ENCODE data around the gene CD99L2. TPM values are rescaled to one million over a fixed set of nuclear protein-coding genes. Genes with fewer than 3 reads are reported as not detected.

CD99L2 gene
- total RNA-seq, 4 donors from 2014 or later = 11.9 to 32.2 (median 23.9) TPM

- Histone ChIP-seq H3K27ac (no peak overlapping the region), H3K36me3 (no peaks in the 10 kb centered on the region), H3K4me3 (no peak overlapping the region), H3K4me1 (no peaks in the 10 kb centered on the region), H3K27me3 (no peaks in the 10 kb centered on the region), H3K9me3 (no peaks in the 10 kb centered on the region)
- DNase-seq = no peak
- no peak for TF ChIP-seq POLR2A (IDR thresholded peaks at IDR 0.05)
- TF ChIP-seq, protein P1, sequence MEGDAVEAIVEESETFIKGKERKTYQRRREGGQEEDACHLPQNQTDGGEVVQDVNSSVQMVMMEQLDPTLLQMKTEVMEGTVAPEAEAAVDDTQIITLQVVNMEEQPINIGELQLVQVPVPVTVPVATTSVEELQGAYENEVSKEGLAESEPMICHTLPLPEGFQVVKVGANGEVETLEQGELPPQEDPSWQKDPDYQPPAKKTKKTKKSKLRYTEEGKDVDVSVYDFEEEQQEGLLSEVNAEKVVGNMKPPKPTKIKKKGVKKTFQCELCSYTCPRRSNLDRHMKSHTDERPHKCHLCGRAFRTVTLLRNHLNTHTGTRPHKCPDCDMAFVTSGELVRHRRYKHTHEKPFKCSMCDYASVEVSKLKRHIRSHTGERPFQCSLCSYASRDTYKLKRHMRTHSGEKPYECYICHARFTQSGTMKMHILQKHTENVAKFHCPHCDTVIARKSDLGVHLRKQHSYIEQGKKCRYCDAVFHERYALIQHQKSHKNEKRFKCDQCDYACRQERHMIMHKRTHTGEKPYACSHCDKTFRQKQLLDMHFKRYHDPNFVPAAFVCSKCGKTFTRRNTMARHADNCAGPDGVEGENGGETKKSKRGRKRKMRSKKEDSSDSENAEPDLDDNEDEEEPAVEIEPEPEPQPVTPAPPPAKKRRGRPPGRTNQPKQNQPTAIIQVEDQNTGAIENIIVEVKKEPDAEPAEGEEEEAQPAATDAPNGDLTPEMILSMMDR (IDR thresholded peaks at IDR 0.05) = no peak
These were observed 49.5 kb downstream of the CD99L2 start for GRCh38 chrX:150848914-150849365.

DNA sequence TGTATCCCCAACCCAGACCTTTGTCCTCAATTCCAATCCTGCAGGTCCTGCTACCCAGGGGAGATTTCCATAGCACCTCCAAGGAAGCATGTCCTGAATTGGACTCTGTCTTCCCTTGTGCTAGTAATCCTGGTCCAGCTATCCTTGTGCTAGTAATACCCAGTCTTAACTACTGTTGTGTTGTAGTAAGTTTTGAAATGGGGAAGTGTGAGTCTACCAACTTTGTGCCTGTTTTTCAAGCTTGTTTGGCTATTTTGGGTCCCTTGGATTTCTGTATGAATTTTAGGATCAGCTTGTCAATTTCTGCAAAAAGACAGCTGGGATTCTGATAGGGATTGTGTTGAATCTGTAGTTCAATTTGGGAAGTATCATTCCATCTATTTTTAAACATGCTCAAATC lies 51.4 kb downstream of the CD99L2 start:
- H3K27me3 ChIP-seq = no peaks in the 10 kb centered on the region
- H3K27ac ChIP-seq = no peak overlapping the region
- H3K4me1 ChIP-seq = peaks cover 0 to 3% (median 0%) of the 10 kb centered on the region in 4 donors
- no peak for DNase-seq
- no peaks in the 10 kb centered on the region for H3K9me3 ChIP-seq
- H3K36me3 ChIP-seq = no peaks in the 10 kb centered on the region
- H3K4me3 ChIP-seq = no peak overlapping the region
- TF ChIP-seq, protein P1 (IDR thresholded peaks at IDR 0.05) = no peak
- no peak for TF ChIP-seq POLR2A (IDR thresholded peaks at IDR 0.05)

- no peaks in the 10 kb centered on the region for H3K36me3 ChIP-seq
- DNase-seq = no peak
- H3K4me1 ChIP-seq = peaks cover 0 to 8% (median 0%) of the 10 kb centered on the region in 4 donors
- H3K27ac ChIP-seq = no peak overlapping the region
- no peaks in the 10 kb centered on the region for H3K9me3 ChIP-seq
- no peaks in the 10 kb centered on the region for H3K27me3 ChIP-seq
- H3K4me3 ChIP-seq = no peak overlapping the region
- TF ChIP-seq POLR2A (IDR thresholded peaks at IDR 0.05) = no peak
- TF ChIP-seq, protein P1 (IDR thresholded peaks at IDR 0.05) = no peak
These were observed 52.3 kb downstream of the CD99L2 start for GRCh38 chrX:150846130-150846529.

DNA sequence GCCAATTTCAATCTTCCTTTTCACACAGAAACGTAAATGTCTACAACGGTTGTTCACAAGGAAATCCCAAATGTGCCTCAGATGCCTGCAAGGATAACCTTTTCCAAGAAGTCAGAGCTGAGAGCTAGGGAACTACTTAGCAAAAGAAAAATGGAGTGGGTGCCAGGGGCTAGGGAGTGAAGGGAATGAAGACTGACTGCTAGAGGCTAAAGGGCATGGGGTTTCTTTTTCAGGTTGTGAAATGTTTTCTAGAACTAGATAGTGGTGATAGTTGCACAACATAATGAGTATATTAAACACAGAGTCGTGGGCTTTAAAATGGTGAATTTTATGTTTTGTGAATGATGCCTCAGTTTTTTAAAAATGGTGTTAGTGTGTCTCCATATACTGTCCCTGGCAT lies 53.4 kb downstream of the CD99L2 start:
- Histone ChIP-seq H3K4me1 (peaks cover 0 to 8% (median 0%) of the 10 kb centered on the region in 4 donors), H3K9me3 (no peaks in the 10 kb centered on the region), H3K27ac (no peak overlapping the region), H3K27me3 (no peaks in the 10 kb centered on the region), H3K36me3 (no peaks in the 10 kb centered on the region), H3K4me3 (no peak overlapping the region)
- DNase-seq = no peak
- TF ChIP-seq, protein P1 (IDR thresholded peaks at IDR 0.05) = no peak
- no peak for TF ChIP-seq POLR2A (IDR thresholded peaks at IDR 0.05)

DNA sequence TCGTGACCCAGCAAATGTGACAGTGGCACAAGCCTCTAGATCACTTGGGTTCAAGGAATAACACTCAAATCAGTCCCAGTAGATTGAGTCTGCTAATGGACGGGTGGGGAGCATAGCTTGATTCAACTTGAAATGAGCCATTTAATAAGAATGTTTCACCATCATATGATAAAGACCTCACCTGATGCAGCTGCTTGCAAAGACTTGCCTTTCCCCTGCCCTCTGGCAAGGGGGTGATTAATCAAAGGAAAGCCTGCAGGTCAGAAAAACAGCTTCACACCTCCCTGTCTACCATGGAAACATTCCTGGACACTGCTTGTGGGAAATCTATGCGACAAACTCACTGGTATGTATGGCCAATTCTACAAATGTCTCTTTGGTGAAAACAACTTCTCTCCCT lies 54.5 kb downstream of the CD99L2 start:
- Histone ChIP-seq H3K27me3 (no peaks in the 10 kb centered on the region), H3K36me3 (no peaks in the 10 kb centered on the region), H3K27ac (no peak overlapping the region), H3K9me3 (no peaks in the 10 kb centered on the region), H3K4me3 (no peak overlapping the region), H3K4me1 (peaks cover 0 to 8% (median 0%) of the 10 kb centered on the region in 4 donors)
- DNase-seq = no peak
- TF ChIP-seq POLR2A (IDR thresholded peaks at IDR 0.05) = no peak
- TF ChIP-seq, protein P1 (IDR thresholded peaks at IDR 0.05) = no peak

- Histone ChIP-seq H3K27ac (no peak overlapping the region), H3K4me1 (peaks cover 0 to 8% (median 0%) of the 10 kb centered on the region in 4 donors), H3K27me3 (no peaks in the 10 kb centered on the region), H3K36me3 (no peaks in the 10 kb centered on the region), H3K4me3 (no peak overlapping the region), H3K9me3 (no peaks in the 10 kb centered on the region)
- TF ChIP-seq, protein P1 (IDR thresholded peaks at IDR 0.05) = no peak
- TF ChIP-seq POLR2A (IDR thresholded peaks at IDR 0.05) = no peak
- no peak for DNase-seq
These were observed 56.2 kb downstream of the CD99L2 start for GRCh38 chrX:150842198-150842685.
